DOHH2 (cell line): ENCODE measurements around the gene RAF1.

Experiments
- H3F3A ChIP-seq: fragments of 200-600 bp; sonication (generic), shearing (Covaris generic); 2 replicates; pipeline ENCODE4 v1.6.0; 2016; ENCODE audit warnings: antibody characterized with exemption, mild to moderate bottlenecking; ENCODE audit not compliant: control insufficient read depth, insufficient read depth
- H3K27ac ChIP-seq: fragments of 200-600 bp; sonication (generic); 2 replicates; pipeline ENCODE4 v1.5.1; 2014; ENCODE audit warnings: low read depth, mild to moderate bottlenecking, low read length, moderate library complexity
- H3K27me3 ChIP-seq: fragments of 200-600 bp; sonication (generic); 2 replicates; pipeline ENCODE4 v1.6.1; 2014; ENCODE audit warnings: mild to moderate bottlenecking, low read length, mixed read lengths; ENCODE audit not compliant: control insufficient read depth
- H3K36me3 ChIP-seq: fragments of 200-600 bp; sonication (generic); 2 replicates; pipeline ENCODE4 v1.6.1; 2014; ENCODE audit warnings: mild to moderate bottlenecking, low read length, moderate library complexity, mixed read lengths; ENCODE audit not compliant: control insufficient read depth
- H3K4me1 ChIP-seq: fragments of 200-600 bp; sonication (generic); 2 replicates; pipeline ENCODE4 v1.6.1; 2014; ENCODE audit warnings: mild to moderate bottlenecking, low read length, mixed read lengths; ENCODE audit not compliant: control insufficient read depth
- H3K4me2 ChIP-seq: fragments of 200-600 bp; sonication (generic); 2 replicates; pipeline ENCODE4 v1.6.0; 2014; ENCODE audit warnings: mild to moderate bottlenecking, low read length, moderate library complexity
- H3K4me3 ChIP-seq: fragments of 200-600 bp; sonication (generic); 2 replicates; pipeline ENCODE4 v1.5.1; 2014; ENCODE audit warnings: mild to moderate bottlenecking, low read length, mixed read lengths
- H3K79me2 ChIP-seq: fragments of 200-600 bp; sonication (generic); 2 replicates; pipeline ENCODE4 v1.6.1; 2014; ENCODE audit warnings: mild to moderate bottlenecking, low read length, mixed read lengths; ENCODE audit not compliant: control insufficient read depth
- H3K9me2 ChIP-seq: fragments of 200-600 bp; sonication (generic); replicated peaks from 2 replicates; pipeline ENCODE4 v1.6.1; 2014; ENCODE audit warnings: mild to moderate bottlenecking, low read length, mixed read lengths; ENCODE audit not compliant: control insufficient read depth
- H3K9me3 ChIP-seq: fragments of 200-600 bp; sonication (generic); 2 replicates; pipeline ENCODE4 v1.6.1; 2014; ENCODE audit warnings: antibody characterized with exemption, low read length, mixed read lengths; ENCODE audit not compliant: control insufficient read depth, insufficient read depth
- H4K20me1 ChIP-seq: fragments of 200-600 bp; sonication (generic); 2 replicates; pipeline ENCODE4 v1.6.0; 2014; ENCODE audit warnings: low read depth, mild to moderate bottlenecking, antibody characterized with exemption, low read length, moderate library complexity; ENCODE audit not compliant: control insufficient read depth, insufficient read depth
- EZH2phosphoT487 ChIP-seq: fragments of 200-600 bp; sonication (generic); IDR thresholded peaks from 2 replicates; pipeline ENCODE4 v1.6.1; 2017; ENCODE audit warnings: borderline replicate concordance, mild to moderate bottlenecking, antibody characterized with exemption, low read length, moderate library complexity, mixed read lengths
- TF ChIP-seq, protein P1 (sequence below): fragments of 200-600 bp; sonication (generic); IDR thresholded peaks from one replicate; pipeline ENCODE4 v1.5.1; 2014; ENCODE audit warnings: antibody characterized with exemption, mild to moderate bottlenecking, low read depth, low read length; ENCODE audit not compliant: poor library complexity, severe bottlenecking

The RAF1 gene

DNA sequence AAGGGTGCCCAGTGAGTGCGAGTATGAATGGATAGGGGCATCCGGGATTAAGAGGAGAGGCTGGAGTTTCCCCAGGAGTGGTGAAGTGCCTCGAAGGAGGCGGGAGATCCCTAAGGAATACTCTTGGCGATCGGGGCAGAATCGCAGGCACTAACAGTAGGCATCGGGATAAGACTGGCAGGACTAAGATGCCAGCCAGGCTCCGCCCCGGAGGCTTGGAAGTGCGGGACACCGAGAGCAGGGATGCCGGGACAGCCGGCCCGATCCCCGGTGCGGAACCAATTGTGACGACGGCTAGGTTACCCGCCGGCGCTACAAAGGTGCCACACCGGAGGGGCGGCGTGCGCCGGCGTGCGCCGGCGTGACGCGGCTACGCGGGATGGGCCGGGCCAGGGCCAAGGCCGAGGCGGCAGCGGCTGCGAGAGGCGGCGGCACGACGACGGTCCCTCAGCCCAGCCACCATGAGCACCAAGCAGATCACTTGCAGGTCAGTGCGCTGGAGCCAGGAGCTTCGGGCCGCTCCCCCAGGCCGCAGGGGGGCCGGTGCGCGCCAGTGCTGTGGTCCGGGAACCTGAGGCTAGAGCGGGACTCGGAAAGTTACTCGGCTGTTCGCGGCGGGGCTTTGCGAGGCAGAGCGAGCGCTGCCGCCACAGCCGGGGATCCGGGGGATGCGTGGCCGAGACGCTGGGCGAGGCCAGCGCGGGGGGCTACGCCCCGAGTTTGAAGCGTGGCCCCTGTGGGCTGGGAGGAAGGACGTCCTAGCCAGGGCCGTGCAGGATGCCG lies 107.0 kb downstream of the RAF1 start, which contains the start of gene MKRN2:
MKRN2 (plus strand) TSS at position 398 of the 783 bp plus-strand sequence; CDS start at position 462, 64 bp downstream.
- Histone ChIP-seq H3K4me3 (peak within 1 kb of the TSS; percentile 94), H3K79me2 (peaks cover 50% of the 10 kb centered on the region), H3K9me3 (no peaks in the 10 kb centered on the region), H3K9me2 (no peaks in the 10 kb centered on the region), H3K4me2 (peak within 1 kb of the TSS; percentile 89), H3K36me3 (peaks cover 4% of the 10 kb centered on the region; the same call in 1 of the 2 replicates), H3K27me3 (peaks cover 8% of the 10 kb centered on the region), H4K20me1 (peaks cover 26% of the 10 kb centered on the region), H3K4me1 (peaks cover 42% of the 10 kb centered on the region), H3K27ac (peak within 1 kb of the TSS; percentile 44), H3F3A (peaks cover 4% of the 10 kb centered on the region; the same call in 1 of the 2 replicates)
- TF ChIP-seq, protein P1, sequence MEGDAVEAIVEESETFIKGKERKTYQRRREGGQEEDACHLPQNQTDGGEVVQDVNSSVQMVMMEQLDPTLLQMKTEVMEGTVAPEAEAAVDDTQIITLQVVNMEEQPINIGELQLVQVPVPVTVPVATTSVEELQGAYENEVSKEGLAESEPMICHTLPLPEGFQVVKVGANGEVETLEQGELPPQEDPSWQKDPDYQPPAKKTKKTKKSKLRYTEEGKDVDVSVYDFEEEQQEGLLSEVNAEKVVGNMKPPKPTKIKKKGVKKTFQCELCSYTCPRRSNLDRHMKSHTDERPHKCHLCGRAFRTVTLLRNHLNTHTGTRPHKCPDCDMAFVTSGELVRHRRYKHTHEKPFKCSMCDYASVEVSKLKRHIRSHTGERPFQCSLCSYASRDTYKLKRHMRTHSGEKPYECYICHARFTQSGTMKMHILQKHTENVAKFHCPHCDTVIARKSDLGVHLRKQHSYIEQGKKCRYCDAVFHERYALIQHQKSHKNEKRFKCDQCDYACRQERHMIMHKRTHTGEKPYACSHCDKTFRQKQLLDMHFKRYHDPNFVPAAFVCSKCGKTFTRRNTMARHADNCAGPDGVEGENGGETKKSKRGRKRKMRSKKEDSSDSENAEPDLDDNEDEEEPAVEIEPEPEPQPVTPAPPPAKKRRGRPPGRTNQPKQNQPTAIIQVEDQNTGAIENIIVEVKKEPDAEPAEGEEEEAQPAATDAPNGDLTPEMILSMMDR = no peak
- no peak for TF ChIP-seq EZH2phosphoT487

DNA sequence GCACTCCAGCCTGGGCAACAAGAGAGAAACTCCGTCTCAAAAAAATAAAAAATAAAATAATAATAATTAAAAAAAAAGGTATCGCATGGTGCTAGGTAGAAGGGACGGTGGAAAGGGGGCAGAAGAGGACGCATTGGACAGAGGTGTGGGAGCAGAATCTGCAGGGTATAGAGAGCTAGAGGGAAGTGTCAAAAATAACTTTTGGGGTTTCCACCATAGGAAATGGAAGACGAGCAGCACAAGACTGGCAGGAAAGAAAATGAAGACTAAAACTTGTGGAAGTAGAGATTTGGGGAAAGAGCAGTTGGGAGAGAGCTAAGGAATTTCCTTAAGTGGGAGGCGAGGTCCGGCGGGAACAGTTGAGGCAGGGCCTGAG lies 107.6 kb downstream of the RAF1 start:
- Histone ChIP-seq H3K4me1 (peaks cover 42% of the 10 kb centered on the region), H3K9me2 (no peaks in the 10 kb centered on the region), H3K27me3 (peaks cover 8% of the 10 kb centered on the region), H3K4me2 (peak overlapping the region; percentile 89), H3K4me3 (peak overlapping the region; percentile 94), H3K27ac (peak overlapping the region; percentile 9; the same call in 1 of the 2 replicates), H3F3A (peaks cover 4% of the 10 kb centered on the region; the same call in 1 of the 2 replicates), H3K36me3 (peaks cover 4% of the 10 kb centered on the region; the same call in 1 of the 2 replicates), H3K79me2 (peaks cover 44% of the 10 kb centered on the region), H3K9me3 (no peaks in the 10 kb centered on the region), H4K20me1 (peaks cover 26% of the 10 kb centered on the region)
- TF ChIP-seq, protein P1 = no peak
- TF ChIP-seq EZH2phosphoT487 = no peak

DNA sequence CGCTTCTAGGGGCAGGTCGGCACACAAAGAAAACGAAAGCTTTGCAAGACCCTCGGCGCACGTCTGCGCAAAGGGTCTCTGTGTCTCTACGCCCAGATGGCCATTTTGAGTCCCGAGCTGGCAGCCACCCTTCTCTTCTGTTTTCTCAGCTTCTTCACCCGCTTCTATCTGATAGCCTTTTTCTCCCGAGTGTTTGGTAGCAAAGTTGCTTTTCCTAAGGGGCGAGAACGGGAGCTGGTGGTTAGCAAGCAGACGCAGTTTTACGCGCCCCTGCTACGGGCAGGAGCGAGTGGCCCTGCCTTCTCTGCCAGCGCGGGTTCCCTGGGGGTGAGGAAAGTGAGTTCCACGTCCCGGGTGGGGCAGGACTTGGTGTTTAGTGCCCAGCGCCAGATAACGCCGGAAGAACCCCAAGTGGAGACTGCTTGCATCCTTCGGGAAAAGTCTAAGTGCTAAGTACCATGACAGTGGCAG lies 110.0 kb downstream of the RAF1 start:
- H3K27me3 ChIP-seq = peaks cover 8% of the 10 kb centered on the region
- H4K20me1 ChIP-seq = peaks cover 13% of the 10 kb centered on the region
- H3F3A ChIP-seq = peaks cover 4% of the 10 kb centered on the region; the same call in 1 of the 2 replicates
- peak overlapping the region; percentile 77 for H3K4me3 ChIP-seq
- H3K36me3 ChIP-seq = peaks cover 4% of the 10 kb centered on the region; the same call in 1 of the 2 replicates
- peaks cover 20% of the 10 kb centered on the region for H3K4me1 ChIP-seq
- no peaks in the 10 kb centered on the region for H3K9me3 ChIP-seq
- TF ChIP-seq, protein P1 = no peak
- TF ChIP-seq EZH2phosphoT487 = no peak
- H3K79me2 ChIP-seq = peaks cover 21% of the 10 kb centered on the region
- H3K9me2 ChIP-seq = no peaks in the 10 kb centered on the region
- H3K27ac ChIP-seq = no peak overlapping the region
- peak overlapping the region; percentile 76 for H3K4me2 ChIP-seq
